Lower leg skin (tissue), 3 donors: ENCODE results near the gene CCDC102A.

Experiments used
- CTCF ChIP-seq, 3 donors: fragments of 450-650 bp; IDR thresholded peaks; one replicate each; pipeline ENCODE4 v1.5.1; 2016; ENCODE audit warnings: antibody characterized with exemption in 3 of 3, mild to moderate bottlenecking in 3 of 3, moderate library complexity in 2 of 3
- POLR2A ChIP-seq, 2 donors: fragments of 450-650 bp; IDR thresholded peaks; one replicate each; pipeline ENCODE4 v1.6.1; 2016 to 2017; ENCODE audit warnings: antibody characterized with exemption in 2 of 2, mild to moderate bottlenecking in 1 of 2, moderate library complexity in 1 of 2

GRCh38 chr16:57529391-57530103 lies 6.8 kb downstream of the CCDC102A start:
- TF ChIP-seq CTCF (IDR thresholded peaks at IDR 0.05) (no peak), POLR2A (IDR thresholded peaks at IDR 0.05) (no peak)
